Kidney glomerular epithelial cell (primary cell): ENCODE data around the gene RGS3.
A peak's percentile ranks its signal among the peaks of the same experiment; 100 is the strongest.
"Not testable (repeated sequence)": the region's sequence is repeated elsewhere in the genome, so short reads cannot be mapped to it uniquely, and the experiment has no call there.

Experiments used
- DNase-seq: peaks from one replicate; lab custom pipeline; 2025; lab: John Stamatoyannopoulos, UW

The RGS3 gene

GRCh38 chr9:113548221-113549041 is 84.9 kb downstream of the RGS3 start:
- no peak for DNase-seq

GRCh38 chr9:113549892-113550291 is 86.4 kb downstream of the RGS3 start:
- DNase-seq: not testable (repeated sequence)

- DNase-seq: no peak
These were observed 93.5 kb downstream of the RGS3 start for GRCh38 chr9:113556877-113557593.

GRCh38 chr9:113558632-113559502 is 95.3 kb downstream of the RGS3 start:
- no peak for DNase-seq

- DNase-seq: no peak
These were observed 96.6 kb downstream of the RGS3 start for GRCh38 chr9:113559834-113560800.

GRCh38 chr9:113562653-113563381 is 99.3 kb downstream of the RGS3 start:
- DNase-seq: no peak

- DNase-seq: no peak
These were observed 100.4 kb downstream of the RGS3 start for GRCh38 chr9:113563826-113564497.

GRCh38 chr9:113564498-113565237 is 101.1 kb downstream of the RGS3 start:
- peak; percentile 53 for DNase-seq

- DNase-seq: no peak
These were observed 102.6 kb downstream of the RGS3 start for GRCh38 chr9:113566016-113566711.

- DNase-seq: no peak
These were observed 103.2 kb downstream of the RGS3 start for GRCh38 chr9:113566712-113567071.

GRCh38 chr9:113567361-113568080 is 104.0 kb downstream of the RGS3 start:
- DNase-seq: no peak

GRCh38 chr9:113568081-113568435 is 104.5 kb downstream of the RGS3 start:
- DNase-seq: no peak

- DNase-seq: no peak
These were observed 105.2 kb downstream of the RGS3 start for GRCh38 chr9:113568571-113569321.

- no peak for DNase-seq
These were observed 106.0 kb downstream of the RGS3 start for GRCh38 chr9:113569472-113570060.

- DNase-seq: no peak
These were observed 106.6 kb downstream of the RGS3 start for GRCh38 chr9:113570106-113570505.

GRCh38 chr9:113570749-113571711 is 107.5 kb downstream of the RGS3 start:
- no peak for DNase-seq
